SU-DHL-6 (cell line): Measurements from ENCODE around the gene GRID2.

Experiments used
- EZH2phosphoT487 ChIP-seq: fragments of 200-600 bp; sonication (generic), shearing (Covaris generic); conservative IDR thresholded peaks from 2 replicates; pipeline ENCODE4 v1.6.1; 2018; ENCODE audit warnings: mild to moderate bottlenecking, antibody characterized with exemption, low read length, moderate library complexity, mixed read lengths
- TF ChIP-seq, protein P1 (sequence below): fragments of 200-600 bp; sonication (generic); IDR thresholded peaks from one replicate; pipeline ENCODE4 v1.5.1; 2017; ENCODE audit warnings: antibody characterized with exemption, mild to moderate bottlenecking, low read length, moderate library complexity; ENCODE audit not compliant: insufficient read depth, poor library complexity, severe bottlenecking

DNA sequence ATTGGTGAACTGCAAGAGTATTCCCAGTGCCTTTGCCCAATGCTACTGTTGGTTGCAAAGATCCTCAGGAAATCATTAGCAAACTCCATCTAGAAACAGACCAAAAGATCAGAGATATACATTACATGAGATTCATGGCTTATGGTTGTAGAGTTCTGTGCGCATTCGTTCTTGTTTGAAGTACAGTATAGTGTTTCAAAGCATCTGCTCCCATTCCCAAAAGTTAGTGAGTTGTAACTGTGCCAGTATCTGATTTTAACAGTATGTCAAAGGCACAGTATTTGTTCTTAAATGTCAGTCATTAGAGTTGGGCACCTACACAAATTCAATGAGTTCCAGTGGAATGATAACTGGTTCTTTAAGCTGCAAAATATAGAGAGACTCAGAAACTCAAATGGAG lies 1210.1 kb downstream of the GRID2 start:
- TF ChIP-seq, protein P1, sequence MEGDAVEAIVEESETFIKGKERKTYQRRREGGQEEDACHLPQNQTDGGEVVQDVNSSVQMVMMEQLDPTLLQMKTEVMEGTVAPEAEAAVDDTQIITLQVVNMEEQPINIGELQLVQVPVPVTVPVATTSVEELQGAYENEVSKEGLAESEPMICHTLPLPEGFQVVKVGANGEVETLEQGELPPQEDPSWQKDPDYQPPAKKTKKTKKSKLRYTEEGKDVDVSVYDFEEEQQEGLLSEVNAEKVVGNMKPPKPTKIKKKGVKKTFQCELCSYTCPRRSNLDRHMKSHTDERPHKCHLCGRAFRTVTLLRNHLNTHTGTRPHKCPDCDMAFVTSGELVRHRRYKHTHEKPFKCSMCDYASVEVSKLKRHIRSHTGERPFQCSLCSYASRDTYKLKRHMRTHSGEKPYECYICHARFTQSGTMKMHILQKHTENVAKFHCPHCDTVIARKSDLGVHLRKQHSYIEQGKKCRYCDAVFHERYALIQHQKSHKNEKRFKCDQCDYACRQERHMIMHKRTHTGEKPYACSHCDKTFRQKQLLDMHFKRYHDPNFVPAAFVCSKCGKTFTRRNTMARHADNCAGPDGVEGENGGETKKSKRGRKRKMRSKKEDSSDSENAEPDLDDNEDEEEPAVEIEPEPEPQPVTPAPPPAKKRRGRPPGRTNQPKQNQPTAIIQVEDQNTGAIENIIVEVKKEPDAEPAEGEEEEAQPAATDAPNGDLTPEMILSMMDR = no peak
- TF ChIP-seq EZH2phosphoT487 = no peak
